HG03432 (cell line): ENCODE results near the gene LMCD1.

Experiments
- ATAC-seq: cut with Tn5 transposase; IDR thresholded peaks from one replicate; pipeline ENCODE4 v1.9.1; 2021; ENCODE audit warnings: mild to moderate bottlenecking, moderate library complexity; ENCODE audit not compliant: unreplicated experiment

The LMCD1 gene

GRCh38 chr3:8482960-8483665 lies 18.5 kb upstream of the LMCD1 start:
- ATAC-seq, result no peak

DNA sequence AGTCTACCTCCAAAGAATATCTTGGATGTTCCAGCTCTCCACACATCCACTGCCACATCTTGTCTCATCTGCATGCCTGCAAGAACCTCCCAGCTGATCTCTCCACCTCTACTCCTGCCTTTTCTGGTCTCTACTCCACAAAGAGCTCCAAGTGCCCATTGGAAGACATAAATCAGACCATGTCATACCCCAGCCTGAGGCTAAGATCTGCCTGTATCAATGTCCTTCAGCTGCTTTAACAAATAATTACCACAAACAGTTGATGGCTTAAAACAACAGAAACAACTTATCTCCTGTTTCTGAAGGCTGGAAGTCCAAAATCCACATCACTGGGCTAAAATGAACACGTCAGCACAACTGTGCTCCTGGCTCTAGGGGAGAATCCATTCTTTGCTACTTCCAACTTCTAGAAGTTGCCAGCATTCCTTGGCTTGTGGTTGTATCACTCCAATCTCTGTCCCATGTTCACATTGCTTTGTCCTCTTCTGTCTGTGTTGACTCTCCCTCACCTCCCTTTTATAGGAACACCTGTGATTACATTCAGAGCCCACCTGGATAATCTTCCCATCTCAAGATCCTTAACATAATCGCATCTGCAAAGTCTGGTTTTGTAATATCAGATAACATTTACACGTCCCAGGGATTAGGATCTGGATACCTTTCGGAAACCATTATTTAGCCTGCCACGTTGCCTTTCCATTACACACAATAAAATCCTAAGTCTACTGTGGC lies 17.0 kb upstream of the LMCD1 start:
- no peak for ATAC-seq

DNA sequence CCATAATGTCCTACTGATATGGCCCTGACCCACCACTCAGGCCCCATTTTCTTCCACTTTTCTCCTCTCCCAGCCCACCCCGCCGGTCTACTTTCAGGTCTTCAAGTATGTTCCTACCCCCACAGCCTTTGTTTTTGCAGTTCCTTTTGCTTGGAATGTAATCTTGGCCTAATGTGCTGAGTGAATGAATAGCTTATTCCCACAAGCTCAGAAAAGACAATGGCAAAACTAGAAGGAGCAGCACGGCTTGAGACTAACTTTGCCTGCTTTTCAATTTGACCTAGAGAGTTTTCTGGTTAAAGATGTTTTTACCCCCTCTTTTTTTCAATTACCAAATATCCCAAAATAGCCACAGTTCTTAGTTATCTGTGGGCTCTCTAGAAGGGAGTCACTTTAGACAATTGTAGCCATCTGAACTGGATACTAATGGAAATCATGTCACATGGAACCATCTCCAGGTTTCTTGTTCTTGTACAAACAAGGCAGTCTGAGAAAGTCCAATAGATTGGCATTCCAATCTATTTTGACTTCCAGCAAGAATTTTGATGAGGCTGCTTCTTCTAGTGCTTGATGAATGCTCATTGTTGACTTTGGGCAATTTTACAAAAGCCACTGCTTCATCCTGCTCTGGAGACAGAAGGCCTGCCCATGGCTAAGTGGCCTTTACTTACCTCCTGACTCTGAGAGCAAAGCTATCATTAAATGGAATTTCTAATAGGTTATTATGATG lies 16.3 kb upstream of the LMCD1 start:
- ATAC-seq, result no peak

GRCh38 chr3:8485943-8486342 lies 15.7 kb upstream of the LMCD1 start:
- no peak for ATAC-seq

- no peak for ATAC-seq
Measured at GRCh38 chr3:8486434-8486833, 15.2 kb upstream of the LMCD1 start.

DNA sequence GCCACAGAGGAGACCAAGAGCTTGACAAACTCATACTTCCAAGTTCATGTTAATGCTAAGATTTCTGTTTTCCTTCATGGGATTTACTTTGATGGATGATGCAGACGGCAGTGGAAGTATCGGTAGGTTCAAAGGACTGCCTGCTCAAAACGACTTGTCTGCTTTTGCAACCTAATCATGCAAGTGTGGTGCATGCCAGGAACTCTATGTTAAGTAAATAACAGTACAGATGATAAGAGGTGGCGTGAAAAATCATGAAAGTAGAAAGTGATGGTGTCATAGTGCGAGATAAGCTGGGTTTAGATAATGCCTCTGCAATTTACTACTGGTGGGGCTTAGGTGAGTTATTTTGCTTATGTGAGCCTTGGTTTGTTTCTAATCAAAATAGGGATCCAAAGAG lies 14.7 kb upstream of the LMCD1 start:
- no peak for ATAC-seq

DNA sequence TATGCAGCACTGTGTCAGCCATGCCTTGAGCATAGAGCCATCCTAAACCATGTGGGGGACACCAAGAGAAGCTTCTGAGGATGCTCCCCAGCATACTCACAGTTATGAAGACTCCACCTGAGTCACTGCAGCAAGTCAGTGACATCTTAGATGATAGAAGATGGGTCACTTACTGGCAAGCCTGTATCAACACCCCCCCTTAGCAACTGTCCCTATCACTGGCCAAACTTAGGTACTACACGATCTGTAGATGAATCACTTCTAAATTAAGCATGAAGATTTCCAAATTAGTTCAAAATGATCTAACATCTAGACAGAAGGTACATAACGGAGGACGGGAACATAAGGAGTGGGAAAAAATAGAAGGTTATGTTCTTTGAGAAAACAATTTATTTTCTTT lies 13.2 kb upstream of the LMCD1 start:
- ATAC-seq, result no peak

DNA sequence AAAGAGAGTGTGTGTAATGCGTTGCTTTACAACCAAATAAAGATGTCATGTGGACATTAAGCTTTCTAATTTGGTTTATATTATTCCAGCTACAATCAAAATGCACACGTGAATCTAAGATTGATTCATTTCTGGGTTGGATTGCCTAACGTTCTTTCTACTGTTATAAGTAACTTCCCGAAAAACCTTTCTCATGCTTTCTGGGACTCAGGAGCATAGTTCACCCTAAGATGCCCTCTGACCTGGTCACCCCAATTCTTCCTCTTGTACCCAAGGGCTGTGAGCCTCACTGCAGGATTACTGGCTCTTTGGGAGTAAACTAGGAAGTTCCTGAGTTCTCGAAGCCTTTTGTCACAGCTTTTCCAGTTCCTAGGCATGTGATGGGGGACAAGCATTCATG lies 12.7 kb upstream of the LMCD1 start:
- ATAC-seq, result no peak

DNA sequence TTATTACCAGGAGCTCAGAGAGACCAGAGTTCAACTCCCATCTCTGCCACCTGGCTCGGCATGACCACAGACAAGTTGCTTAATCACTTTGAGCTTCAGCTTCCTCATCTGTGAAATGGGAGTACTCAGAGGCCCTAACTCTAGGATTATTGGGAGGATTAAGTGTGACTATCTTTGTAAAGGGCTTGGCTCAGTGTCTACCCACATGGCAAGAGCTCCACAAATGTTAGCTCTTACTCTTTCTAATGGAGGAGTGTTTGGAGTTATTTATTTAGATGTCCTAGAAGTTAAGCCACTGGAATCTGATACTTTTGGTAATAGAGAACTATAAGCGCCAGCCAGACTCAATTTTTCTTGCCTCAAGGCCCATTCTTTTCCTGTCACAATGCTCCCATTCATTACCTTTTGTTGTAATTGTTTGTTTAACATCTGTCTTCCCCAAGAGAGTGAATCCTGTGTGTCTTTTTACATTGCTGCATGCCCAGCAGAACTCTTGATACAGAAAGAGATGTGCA lies 12.3 kb upstream of the LMCD1 start:
- ATAC-seq, result no peak

GRCh38 chr3:8490079-8490552 lies 11.5 kb upstream of the LMCD1 start:
- no peak for ATAC-seq

DNA sequence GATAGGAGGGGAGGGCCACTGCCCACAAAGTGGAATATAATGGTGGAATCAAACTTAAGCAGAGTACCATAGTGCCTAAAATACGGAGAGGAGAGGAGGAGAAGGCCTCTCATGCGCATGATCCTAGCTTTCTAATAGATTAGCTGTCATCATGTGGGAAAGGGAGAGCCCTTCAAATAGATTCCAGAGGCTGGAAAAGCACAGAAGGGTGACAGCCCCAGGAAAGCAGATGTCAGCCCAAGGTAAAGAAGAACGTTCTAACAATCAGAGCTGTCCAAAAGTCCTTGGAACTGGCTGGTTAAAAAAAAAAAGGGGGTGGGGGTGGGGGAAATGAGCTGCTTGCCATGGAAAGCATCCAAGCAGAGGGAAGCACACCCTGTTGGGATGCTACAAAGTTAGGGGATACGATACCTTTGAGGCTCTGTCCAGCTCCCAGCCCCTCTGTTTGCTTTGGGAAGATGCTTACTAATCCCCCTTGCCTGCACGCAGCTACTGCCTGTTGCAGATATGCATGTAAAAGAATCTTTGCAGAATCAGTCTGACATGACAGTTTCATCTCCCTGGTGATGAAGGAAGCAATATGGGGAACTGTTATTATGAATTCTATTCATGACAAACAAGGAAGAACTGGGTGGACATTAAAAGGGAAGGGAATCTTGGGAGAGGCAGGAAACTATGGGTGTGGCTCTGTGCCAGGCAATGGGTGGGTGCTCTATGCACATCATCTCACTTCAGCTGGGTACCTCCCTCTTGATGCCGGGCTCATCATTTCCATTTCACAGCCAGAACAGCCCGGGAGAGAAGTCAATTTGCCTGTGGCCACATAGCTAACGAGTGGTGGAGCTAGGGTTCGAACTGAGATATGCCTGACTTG lies 10.1 kb upstream of the LMCD1 start:
- ATAC-seq, result no peak

DNA sequence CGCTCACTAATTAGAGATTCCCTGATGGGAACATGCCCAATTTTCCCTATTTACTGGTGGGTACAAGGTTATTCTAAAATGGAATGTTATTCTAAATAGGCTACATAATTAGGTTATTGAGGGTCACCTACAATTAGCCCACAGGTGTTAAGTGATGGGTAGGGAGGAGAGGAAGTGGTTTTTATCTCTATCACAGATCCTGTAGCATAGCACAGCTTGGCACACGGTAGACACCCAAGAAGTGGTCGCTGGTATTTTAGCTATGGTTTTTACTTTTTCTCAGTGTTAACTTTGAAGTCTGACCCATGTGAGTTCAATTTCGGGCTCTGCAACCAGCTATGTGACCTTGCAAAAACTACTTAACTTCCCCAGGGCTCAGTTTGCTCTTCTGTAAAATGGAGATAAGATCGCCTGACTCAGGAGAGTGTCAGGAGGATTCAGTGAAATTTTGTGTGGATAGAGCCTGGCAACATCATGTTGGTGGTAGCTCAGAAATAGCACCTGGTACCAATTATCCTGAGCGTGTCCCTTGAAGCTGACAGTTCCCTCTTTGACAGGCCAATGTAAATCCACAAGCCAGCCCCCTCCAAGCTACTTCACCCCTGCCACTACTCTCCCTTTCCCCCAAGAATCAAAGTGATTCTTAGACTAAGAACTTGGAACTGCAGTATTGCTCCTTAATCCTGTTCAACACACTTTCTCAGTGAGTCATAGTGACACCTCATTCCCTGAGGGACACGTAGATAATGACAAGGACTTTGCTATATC lies 8.7 kb upstream of the LMCD1 start:
- no peak for ATAC-seq

DNA sequence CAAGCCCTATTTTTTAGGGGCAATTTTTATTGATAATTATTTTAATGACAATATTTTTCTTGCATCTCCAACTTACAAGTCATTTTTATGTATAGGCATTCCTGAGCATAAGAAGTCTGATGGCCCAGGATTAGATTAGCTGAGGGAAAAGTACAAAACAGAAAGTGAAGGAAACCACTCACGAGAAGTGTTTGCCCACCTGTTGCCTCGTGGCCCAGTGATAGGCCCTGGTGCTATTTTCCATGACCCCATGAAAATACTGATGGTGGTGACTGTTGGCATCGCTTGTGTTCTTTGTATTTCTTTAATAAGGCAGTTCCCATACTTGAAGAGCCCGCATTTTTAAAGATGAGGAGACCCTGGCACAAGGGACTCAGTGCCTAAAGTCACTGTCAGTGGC lies 7.9 kb upstream of the LMCD1 start:
- no peak for ATAC-seq

DNA sequence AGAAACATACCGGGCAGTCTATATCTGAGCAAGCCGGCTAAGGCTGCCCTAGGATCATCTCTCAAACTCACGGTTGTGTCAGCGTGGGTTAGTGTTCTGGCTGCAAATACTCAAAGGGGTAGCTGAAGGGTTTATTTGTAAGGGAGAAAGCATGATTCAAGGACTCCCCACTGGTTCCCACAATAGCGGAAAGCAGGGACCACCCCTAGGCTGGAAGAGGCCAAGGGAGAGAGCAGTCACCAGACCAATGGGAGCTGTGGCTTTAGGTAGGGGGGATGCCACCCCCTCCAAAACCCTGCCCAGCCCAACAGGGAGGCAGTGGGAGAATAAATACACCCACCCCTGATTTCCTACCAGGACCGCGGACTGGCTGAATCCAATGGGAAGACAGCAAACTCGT lies 7.3 kb upstream of the LMCD1 start:
- no peak for ATAC-seq

- no peak for ATAC-seq
Measured at GRCh38 chr3:8497582-8497981, 4.0 kb upstream of the LMCD1 start.

DNA sequence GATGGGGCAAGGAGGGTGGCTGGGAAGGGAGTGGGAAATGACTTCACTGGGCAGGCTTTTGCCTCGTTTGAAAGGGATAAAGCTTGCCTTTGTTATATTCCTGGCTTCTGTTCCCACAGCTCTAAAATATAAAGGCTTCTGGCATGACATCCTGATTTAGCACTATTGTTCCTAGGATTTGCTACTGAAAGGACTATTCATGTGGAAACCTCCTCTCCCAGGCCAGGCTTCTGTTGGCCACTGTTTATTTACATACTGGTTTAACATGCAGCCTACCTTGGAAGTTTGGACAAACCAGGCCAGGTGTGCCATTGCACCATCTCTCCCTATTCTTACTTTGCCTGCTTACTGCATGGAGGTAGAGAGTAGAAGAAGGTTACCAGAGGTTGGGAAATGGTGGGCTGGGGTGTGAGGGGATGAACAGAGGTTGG lies 2.4 kb upstream of the LMCD1 start:
- ATAC-seq, result no peak

GRCh38 chr3:8500319-8500988 lies 1.2 kb upstream of the LMCD1 start:
- ATAC-seq, result no peak

- ATAC-seq, result no peak
Measured at GRCh38 chr3:8500989-8501370, 643 bp upstream of the LMCD1 start.

DNA sequence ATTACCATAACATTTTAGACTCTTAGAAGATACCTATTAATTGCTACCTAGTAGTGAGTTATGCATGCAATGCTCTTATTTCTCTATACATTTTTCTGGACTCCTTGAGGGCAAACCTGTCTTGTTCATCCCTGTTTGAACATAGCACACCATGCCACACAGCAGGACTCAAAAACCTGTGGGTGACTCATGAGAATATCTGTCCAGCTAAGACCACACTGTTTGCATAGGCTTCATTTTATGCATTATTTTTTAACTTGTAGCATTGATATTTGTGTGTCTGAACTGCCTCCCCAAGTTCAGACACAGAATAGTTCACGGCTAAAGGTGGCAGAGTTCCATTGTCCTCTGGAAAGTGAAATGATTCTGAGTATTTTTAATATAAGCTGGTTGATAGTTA lies 1.8 kb downstream of the LMCD1 start:
- peak; percentile 13 for ATAC-seq
